HUES48 (cell line): ENCODE data around the gene TBL1X.
A peak's percentile ranks its signal among the peaks of the same experiment; 100 is the strongest.
"Not testable (repeated sequence)": the region's sequence is repeated elsewhere in the genome, so short reads cannot be mapped to it uniquely, and the experiment has no call there.

Experiments
- H3K27ac ChIP-seq: one replicate; pipeline ENCODE4 v1.7.0; 2013; ENCODE audit warnings: low read depth, low read length, inconsistent platforms
- H3K27me3 ChIP-seq: 2 replicates; pipeline ENCODE4 v1.6.1; 2013; ENCODE audit warnings: mild to moderate bottlenecking, low read length; ENCODE audit not compliant: control insufficient read depth, insufficient read depth
- H3K36me3 ChIP-seq: 2 replicates; pipeline ENCODE4 v1.6.1; 2013; ENCODE audit warnings: low read length; ENCODE audit not compliant: control insufficient read depth, insufficient read depth
- H3K4me1 ChIP-seq: 2 replicates; pipeline ENCODE4 v1.6.1; 2013; ENCODE audit warnings: mild to moderate bottlenecking, low read length; ENCODE audit not compliant: control insufficient read depth, insufficient read depth
- H3K4me3 ChIP-seq: 2 replicates; pipeline ENCODE4 v1.5.1; 2013; ENCODE audit warnings: mild to moderate bottlenecking, low read depth, low read length
- H3K9ac ChIP-seq: 2 replicates; pipeline ENCODE4 v1.6.1; 2013; ENCODE audit warnings: mild to moderate bottlenecking, low read depth, low read length, moderate library complexity
- H3K9me3 ChIP-seq: 2 replicates; pipeline ENCODE4 v1.6.1; 2013; ENCODE audit warnings: low read length; ENCODE audit not compliant: control insufficient read depth, insufficient read depth

Gene TBL1X

GRCh38 chrX:9535101-9535500, 70.2 kb downstream of the TBL1X start:
- H3K27me3 ChIP-seq = no peaks in the 10 kb centered on the region
- H3K4me1 ChIP-seq = peaks cover 49% of the 10 kb centered on the region
- no peak overlapping the region for H3K9ac ChIP-seq
- no peak overlapping the region for H3K4me3 ChIP-seq
- H3K9me3 ChIP-seq = no peaks in the 10 kb centered on the region
- H3K27ac ChIP-seq = no peak overlapping the region
- H3K36me3 ChIP-seq = no peaks in the 10 kb centered on the region; the same call in 1 of the 2 replicates

GRCh38 chrX:9536156-9536555, 71.3 kb downstream of the TBL1X start:
- not testable (repeated sequence) for H3K36me3 ChIP-seq, H3K9me3 ChIP-seq, H3K27me3 ChIP-seq, H3K4me3 ChIP-seq, H3K27ac ChIP-seq
- Histone ChIP-seq H3K9ac (peak overlapping the region; percentile 21; the same call in 1 of the 2 replicates), H3K4me1 (peaks cover 43% of the 10 kb centered on the region)

- H3K4me1 ChIP-seq = peaks cover 41% of the 10 kb centered on the region
- H3K27ac ChIP-seq = no peak overlapping the region
These were observed 72.9 kb downstream of the TBL1X start for GRCh38 chrX:9537781-9538180.

GRCh38 chrX:9538544-9539045, 73.7 kb downstream of the TBL1X start:
- Histone ChIP-seq H3K4me1 (peaks cover 36% of the 10 kb centered on the region), H3K9ac (no peak overlapping the region), H3K36me3 (no peaks in the 10 kb centered on the region; the same call in 1 of the 2 replicates), H3K27ac (no peak overlapping the region), H3K27me3 (no peaks in the 10 kb centered on the region), H3K9me3 (no peaks in the 10 kb centered on the region), H3K4me3 (no peak overlapping the region)

More at GRCh38 chrX:9537781-9538180, 72.9 kb downstream of the TBL1X start:
- Histone ChIP-seq H3K36me3 (no peaks in the 10 kb centered on the region; the same call in 1 of the 2 replicates), H3K9me3 (no peaks in the 10 kb centered on the region), H3K27me3 (no peaks in the 10 kb centered on the region), H3K9ac (no peak overlapping the region), H3K4me3 (no peak overlapping the region)

- Histone ChIP-seq H3K36me3 (no peaks in the 10 kb centered on the region; the same call in 1 of the 2 replicates), H3K27ac (no peak overlapping the region), H3K9ac (no peak overlapping the region), H3K4me1 (peaks cover 24% of the 10 kb centered on the region), H3K4me3 (no peak overlapping the region), H3K9me3 (no peaks in the 10 kb centered on the region), H3K27me3 (no peaks in the 10 kb centered on the region)
These were observed 74.9 kb downstream of the TBL1X start for GRCh38 chrX:9539605-9540387.

DNA sequence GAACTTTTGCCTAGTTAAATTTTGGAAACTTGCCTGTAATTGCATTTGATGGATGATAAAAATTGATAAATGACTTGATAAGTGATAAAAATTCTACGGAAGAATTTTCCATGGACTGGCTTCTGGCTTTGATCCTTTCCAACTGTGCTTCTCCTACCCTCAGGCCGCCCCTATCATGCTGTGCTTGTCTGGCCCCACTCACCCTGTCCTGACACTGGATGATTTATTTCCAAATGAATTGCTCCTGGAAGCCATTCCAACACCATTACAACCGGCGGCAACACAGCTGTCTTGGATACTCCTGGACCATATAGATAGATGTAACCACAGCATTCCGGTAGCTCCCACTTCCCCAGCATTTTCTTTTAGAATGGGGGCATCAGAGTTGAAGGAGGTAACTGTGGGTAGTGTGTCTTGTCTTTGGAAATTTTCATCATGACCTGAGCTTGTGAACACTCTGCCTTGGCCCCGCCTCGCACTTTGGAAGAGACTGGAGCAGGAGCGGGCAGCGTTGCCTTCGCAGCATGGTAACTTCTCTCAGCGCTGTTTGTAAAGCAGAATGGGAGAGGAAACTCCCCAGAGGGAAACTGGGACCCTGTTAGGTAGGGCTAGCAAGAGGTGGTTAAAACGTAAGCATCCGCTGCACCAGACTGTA, 77.4 kb downstream of the TBL1X start:
- no peak overlapping the region for H3K9ac ChIP-seq
- H3K36me3 ChIP-seq = no peaks in the 10 kb centered on the region

GRCh38 chrX:9542761-9543111, 77.9 kb downstream of the TBL1X start:
- H3K9ac ChIP-seq = no peak overlapping the region
- H3K27me3 ChIP-seq = no peaks in the 10 kb centered on the region
- no peaks in the 10 kb centered on the region for H3K36me3 ChIP-seq
- H3K4me3 ChIP-seq = no peak overlapping the region
- no peaks in the 10 kb centered on the region for H3K9me3 ChIP-seq
- H3K27ac ChIP-seq = no peak overlapping the region
- peaks cover 9% of the 10 kb centered on the region; the same call in 1 of the 2 replicates for H3K4me1 ChIP-seq

More for the DNA sequence above, 77.4 kb downstream of the TBL1X start:
- no peak overlapping the region for H3K27ac ChIP-seq
- H3K27me3 ChIP-seq = no peaks in the 10 kb centered on the region
- H3K9me3 ChIP-seq = no peaks in the 10 kb centered on the region
- no peak overlapping the region for H3K4me3 ChIP-seq
- peaks cover 9% of the 10 kb centered on the region; the same call in 1 of the 2 replicates for H3K4me1 ChIP-seq

GRCh38 chrX:9555354-9555753, 90.5 kb downstream of the TBL1X start:
- H3K4me3 ChIP-seq = no peak overlapping the region
- H3K27me3 ChIP-seq = no peaks in the 10 kb centered on the region
- H3K4me1 ChIP-seq = no peaks in the 10 kb centered on the region
- H3K9ac ChIP-seq = no peak overlapping the region
- H3K9me3 ChIP-seq = no peaks in the 10 kb centered on the region
- no peak overlapping the region for H3K27ac ChIP-seq
- H3K36me3 ChIP-seq = no peaks in the 10 kb centered on the region

GRCh38 chrX:9557091-9557490, 92.2 kb downstream of the TBL1X start:
- Histone ChIP-seq H3K4me3 (no peak overlapping the region), H3K27ac (no peak overlapping the region), H3K27me3 (no peaks in the 10 kb centered on the region), H3K36me3 (no peaks in the 10 kb centered on the region), H3K4me1 (no peaks in the 10 kb centered on the region), H3K9me3 (no peaks in the 10 kb centered on the region), H3K9ac (no peak overlapping the region)

- H3K9ac ChIP-seq = no peak overlapping the region
- H3K4me3 ChIP-seq = no peak overlapping the region
- no peaks in the 10 kb centered on the region for H3K36me3 ChIP-seq
- H3K4me1 ChIP-seq = no peaks in the 10 kb centered on the region
- H3K27me3 ChIP-seq = no peaks in the 10 kb centered on the region
- H3K9me3 ChIP-seq = no peaks in the 10 kb centered on the region
- no peak overlapping the region for H3K27ac ChIP-seq
These were observed 92.7 kb downstream of the TBL1X start for GRCh38 chrX:9557521-9557920.

DNA sequence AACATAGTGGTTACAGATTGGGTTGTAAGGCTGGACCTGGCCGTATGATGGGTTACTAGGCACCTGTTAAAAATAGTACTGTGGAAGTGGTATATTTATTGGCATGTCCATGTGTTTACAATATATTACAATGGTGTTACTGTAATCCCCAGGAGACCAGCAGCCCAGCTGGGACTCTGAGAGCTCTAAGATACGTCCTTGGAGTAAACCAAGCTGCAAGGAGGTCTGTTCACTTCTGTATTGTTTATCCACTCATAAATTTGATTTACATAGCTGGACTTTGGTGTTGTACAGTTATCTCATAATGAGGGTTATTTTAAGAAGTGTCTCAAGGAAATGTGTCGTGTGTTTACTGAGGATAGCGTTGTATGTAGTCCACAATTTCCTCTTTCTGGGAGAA, 93.8 kb downstream of the TBL1X start:
- H3K27ac ChIP-seq = no peak overlapping the region
- no peak overlapping the region for H3K9ac ChIP-seq
- H3K36me3 ChIP-seq = no peaks in the 10 kb centered on the region
- no peak overlapping the region for H3K4me3 ChIP-seq
- H3K27me3 ChIP-seq = no peaks in the 10 kb centered on the region
- no peaks in the 10 kb centered on the region for H3K4me1 ChIP-seq
- no peaks in the 10 kb centered on the region for H3K9me3 ChIP-seq
